ENCODE measurements around the gene LRP1. TPM values are rescaled to one million over a fixed set of nuclear protein-coding genes. Genes with fewer than 3 reads are reported as not detected.
A peak's percentile ranks its signal among the peaks of the same experiment; 100 is the strongest.

The LRP1 gene
- total RNA-seq, 1 experiment from 2014 or later, result 58.6 TPM

- Histone ChIP-seq H3K4me1 (peaks cover 9% of the 10 kb centered on the region; the same call in 1 of the 2 replicates), H3K4me3 (no peak overlapping the region), H3K27me3 (no peaks in the 10 kb centered on the region), H3K9me3 (replicated peaks) (no peaks in the 10 kb centered on the region), H3K27ac (no peak overlapping the region), H3K36me3 (no peaks in the 10 kb centered on the region)
- no peak for DNase-seq
These were observed 43.4 kb downstream of the LRP1 start for GRCh38 chr12:57171668-57172067.

- no peaks in the 10 kb centered on the region for H3K27me3 ChIP-seq
- peak; percentile 83 to 92 for DNase-seq
- no peaks in the 10 kb centered on the region for H3K9me3 ChIP-seq (replicated peaks)
- no peak overlapping the region for H3K27ac ChIP-seq
- H3K4me1 ChIP-seq, result peaks cover 9% of the 10 kb centered on the region; the same call in 1 of the 2 replicates
- H3K36me3 ChIP-seq, result no peaks in the 10 kb centered on the region
- H3K4me3 ChIP-seq, result no peak overlapping the region
These were observed 44.8 kb downstream of the LRP1 start for GRCh38 chr12:57173089-57173488.

DNA sequence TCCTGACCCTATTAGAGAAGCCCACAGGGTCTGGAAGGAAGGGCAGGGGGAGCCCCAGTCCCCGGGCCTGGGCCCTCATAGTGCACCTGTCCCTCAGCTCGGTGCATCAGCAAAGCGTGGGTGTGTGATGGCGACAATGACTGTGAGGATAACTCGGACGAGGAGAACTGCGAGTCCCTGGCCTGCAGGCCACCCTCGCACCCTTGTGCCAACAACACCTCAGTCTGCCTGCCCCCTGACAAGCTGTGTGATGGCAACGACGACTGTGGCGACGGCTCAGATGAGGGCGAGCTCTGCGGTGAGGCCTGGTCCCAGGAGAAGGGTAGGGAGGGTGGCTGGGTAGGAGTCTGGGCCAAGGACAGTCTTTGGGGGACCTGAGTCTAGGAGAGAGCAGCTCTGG, 45.4 kb downstream of the LRP1 start:
- H3K36me3 ChIP-seq, result no peaks in the 10 kb centered on the region
- peaks cover 9% of the 10 kb centered on the region; the same call in 1 of the 2 replicates for H3K4me1 ChIP-seq
- no peaks in the 10 kb centered on the region for H3K27me3 ChIP-seq
- no peak overlapping the region for H3K27ac ChIP-seq
- no peaks in the 10 kb centered on the region for H3K9me3 ChIP-seq (replicated peaks)
- DNase-seq, result no peak
- H3K4me3 ChIP-seq, result no peak overlapping the region

- Histone ChIP-seq H3K27ac (no peak overlapping the region), H3K27me3 (no peaks in the 10 kb centered on the region), H3K4me1 (no peaks in the 10 kb centered on the region), H3K9me3 (replicated peaks) (no peaks in the 10 kb centered on the region), H3K4me3 (no peak overlapping the region), H3K36me3 (no peaks in the 10 kb centered on the region)
- peak; percentile 95 to 96 for DNase-seq
These were observed 47.3 kb downstream of the LRP1 start for GRCh38 chr12:57175428-57176138.

- H3K9me3 ChIP-seq (replicated peaks), result no peaks in the 10 kb centered on the region
- no peak overlapping the region for H3K4me3 ChIP-seq
- H3K36me3 ChIP-seq, result no peaks in the 10 kb centered on the region
- no peak overlapping the region for H3K27ac ChIP-seq
- H3K4me1 ChIP-seq, result no peaks in the 10 kb centered on the region
- no peak for DNase-seq
- no peaks in the 10 kb centered on the region for H3K27me3 ChIP-seq
These were observed 47.8 kb downstream of the LRP1 start for GRCh38 chr12:57176139-57176477.

DNA sequence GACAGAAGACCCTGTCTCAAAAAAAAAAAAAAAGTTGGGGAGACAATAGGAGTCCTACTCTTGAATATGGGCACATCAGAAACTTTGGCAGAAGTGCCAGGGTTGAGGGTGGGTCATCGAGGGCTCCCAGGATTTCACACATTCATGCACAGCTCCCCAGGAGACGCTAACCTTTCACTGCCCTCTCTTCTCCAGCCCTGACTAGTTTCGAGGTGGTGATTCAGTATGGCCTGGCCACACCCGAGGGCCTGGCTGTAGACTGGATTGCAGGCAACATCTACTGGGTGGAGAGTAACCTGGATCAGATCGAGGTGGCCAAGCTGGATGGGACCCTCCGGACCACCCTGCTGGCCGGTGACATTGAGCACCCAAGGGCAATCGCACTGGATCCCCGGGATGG, 48.6 kb downstream of the LRP1 start:
- H3K9me3 ChIP-seq (replicated peaks), result no peaks in the 10 kb centered on the region
- H3K4me3 ChIP-seq, result no peak overlapping the region
- H3K4me1 ChIP-seq, result no peaks in the 10 kb centered on the region
- no peaks in the 10 kb centered on the region for H3K36me3 ChIP-seq
- DNase-seq, result no peak
- no peaks in the 10 kb centered on the region for H3K27me3 ChIP-seq
- no peak overlapping the region for H3K27ac ChIP-seq

DNA sequence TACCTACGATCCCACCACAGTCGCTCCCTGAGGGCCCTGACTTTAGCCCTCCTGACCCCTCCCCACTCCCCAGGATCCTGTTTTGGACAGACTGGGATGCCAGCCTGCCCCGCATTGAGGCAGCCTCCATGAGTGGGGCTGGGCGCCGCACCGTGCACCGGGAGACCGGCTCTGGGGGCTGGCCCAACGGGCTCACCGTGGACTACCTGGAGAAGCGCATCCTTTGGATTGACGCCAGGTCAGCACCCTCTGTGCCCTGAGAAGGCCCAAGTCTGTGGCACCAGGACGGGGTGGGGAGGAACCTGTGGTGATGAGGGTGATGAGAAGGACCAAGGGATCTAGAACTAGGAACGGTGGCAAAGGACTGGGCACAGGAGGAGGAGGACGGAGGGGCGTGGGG, 49.1 kb downstream of the LRP1 start:
- no peak overlapping the region for H3K27ac ChIP-seq
- DNase-seq, result no peak

DNA sequence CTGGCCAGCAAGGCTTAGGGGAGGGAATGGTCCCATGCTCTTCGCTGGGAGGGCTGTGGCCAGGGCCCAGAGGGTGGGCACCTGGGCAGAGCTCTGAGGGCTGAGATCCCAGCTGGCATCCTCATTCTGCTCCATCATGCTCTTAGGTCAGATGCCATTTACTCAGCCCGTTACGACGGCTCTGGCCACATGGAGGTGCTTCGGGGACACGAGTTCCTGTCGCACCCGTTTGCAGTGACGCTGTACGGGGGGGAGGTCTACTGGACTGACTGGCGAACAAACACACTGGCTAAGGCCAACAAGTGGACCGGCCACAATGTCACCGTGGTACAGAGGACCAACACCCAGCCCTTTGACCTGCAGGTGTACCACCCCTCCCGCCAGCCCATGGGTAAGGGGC, 49.9 kb downstream of the LRP1 start:
- Histone ChIP-seq H3K36me3 (no peaks in the 10 kb centered on the region), H3K27me3 (no peaks in the 10 kb centered on the region), H3K4me1 (no peaks in the 10 kb centered on the region), H3K27ac (no peak overlapping the region), H3K9me3 (replicated peaks) (no peaks in the 10 kb centered on the region), H3K4me3 (no peak overlapping the region)
- no peak for DNase-seq

More for the DNA sequence above, 49.1 kb downstream of the LRP1 start:
- Histone ChIP-seq H3K4me3 (no peak overlapping the region), H3K4me1 (no peaks in the 10 kb centered on the region), H3K9me3 (replicated peaks) (no peaks in the 10 kb centered on the region), H3K27me3 (no peaks in the 10 kb centered on the region), H3K36me3 (no peaks in the 10 kb centered on the region)

DNA sequence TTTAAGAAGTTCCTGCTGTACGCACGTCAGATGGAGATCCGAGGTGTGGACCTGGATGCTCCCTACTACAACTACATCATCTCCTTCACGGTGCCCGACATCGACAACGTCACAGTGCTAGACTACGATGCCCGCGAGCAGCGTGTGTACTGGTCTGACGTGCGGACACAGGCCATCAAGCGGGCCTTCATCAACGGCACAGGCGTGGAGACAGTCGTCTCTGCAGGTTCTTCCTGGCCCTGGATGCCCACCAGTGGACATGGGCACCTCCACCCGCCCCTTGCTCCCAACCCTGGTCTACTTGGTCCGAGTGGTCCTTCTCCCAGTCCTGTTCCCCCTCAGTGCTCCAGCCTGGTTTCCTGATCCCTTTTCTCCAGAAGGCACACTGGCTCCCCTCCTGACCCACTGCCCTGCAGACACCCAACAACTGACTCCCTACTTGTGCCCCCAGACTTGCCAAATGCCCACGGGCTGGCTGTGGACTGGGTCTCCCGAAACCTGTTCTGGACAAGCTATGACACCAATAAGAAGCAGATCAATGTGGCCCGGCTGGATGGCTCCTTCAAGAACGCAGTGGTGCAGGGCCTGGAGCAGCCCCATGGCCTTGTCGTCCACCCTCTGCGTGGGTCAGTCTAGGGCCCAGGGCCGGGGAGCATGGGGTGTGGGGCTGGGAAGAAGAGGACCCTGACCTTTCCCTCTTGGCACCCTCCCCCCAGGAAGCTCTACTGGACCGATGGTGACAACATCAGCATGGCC, 51.2 kb downstream of the LRP1 start:
- H3K27me3 ChIP-seq, result no peaks in the 10 kb centered on the region
- H3K36me3 ChIP-seq, result no peaks in the 10 kb centered on the region
- no peaks in the 10 kb centered on the region for H3K4me1 ChIP-seq
- H3K27ac ChIP-seq, result no peak overlapping the region
- no peak overlapping the region for H3K4me3 ChIP-seq
- no peaks in the 10 kb centered on the region for H3K9me3 ChIP-seq (replicated peaks)
- DNase-seq, result no peak

DNA sequence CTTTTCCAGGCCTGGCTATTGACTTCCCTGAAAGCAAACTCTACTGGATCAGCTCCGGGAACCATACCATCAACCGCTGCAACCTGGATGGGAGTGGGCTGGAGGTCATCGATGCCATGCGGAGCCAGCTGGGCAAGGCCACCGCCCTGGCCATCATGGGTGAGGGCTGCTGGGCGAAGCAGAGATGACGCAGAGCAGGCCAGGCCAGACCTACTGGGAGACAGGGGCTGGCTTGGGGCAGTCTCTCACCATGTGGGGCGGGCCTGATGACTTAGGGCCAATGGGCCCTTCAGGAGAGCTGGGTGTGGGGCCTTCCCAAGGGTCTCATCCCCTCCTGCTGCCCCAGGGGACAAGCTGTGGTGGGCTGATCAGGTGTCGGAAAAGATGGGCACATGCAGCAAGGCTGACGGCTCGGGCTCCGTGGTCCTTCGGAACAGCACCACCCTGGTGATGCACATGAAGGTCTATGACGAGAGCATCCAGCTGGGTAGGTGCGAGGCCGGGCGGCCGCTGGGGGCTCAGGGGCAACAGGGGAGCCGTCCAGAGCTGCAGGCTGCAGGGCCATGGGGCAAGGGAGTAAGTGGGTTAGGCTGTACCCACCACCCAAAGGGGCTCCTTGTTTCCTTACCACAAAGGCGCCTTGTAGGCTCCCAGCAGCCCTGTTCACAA, 52.2 kb downstream of the LRP1 start:
- Histone ChIP-seq H3K4me1 (no peaks in the 10 kb centered on the region), H3K9me3 (replicated peaks) (no peaks in the 10 kb centered on the region), H3K27ac (no peak overlapping the region), H3K27me3 (no peaks in the 10 kb centered on the region), H3K4me3 (no peak overlapping the region), H3K36me3 (no peaks in the 10 kb centered on the region)
- no peak for DNase-seq

DNA sequence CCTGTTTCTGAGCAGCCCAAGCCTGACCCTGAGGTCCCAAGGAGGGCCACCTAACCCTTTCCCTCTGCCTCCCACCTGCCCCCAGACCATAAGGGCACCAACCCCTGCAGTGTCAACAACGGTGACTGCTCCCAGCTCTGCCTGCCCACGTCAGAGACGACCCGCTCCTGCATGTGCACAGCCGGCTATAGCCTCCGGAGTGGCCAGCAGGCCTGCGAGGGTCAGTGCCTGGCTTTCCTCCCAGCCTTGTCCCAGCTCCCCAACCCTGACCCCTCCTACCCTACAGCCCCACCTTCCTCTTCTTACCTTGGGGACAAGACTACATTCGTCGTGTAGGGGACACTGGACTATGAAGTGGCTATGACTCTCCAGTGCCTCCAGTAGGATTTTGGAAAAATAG, 52.8 kb downstream of the LRP1 start:
- no peak for DNase-seq
- Histone ChIP-seq H3K27me3 (no peaks in the 10 kb centered on the region), H3K9me3 (replicated peaks) (no peaks in the 10 kb centered on the region), H3K36me3 (no peaks in the 10 kb centered on the region), H3K4me1 (no peaks in the 10 kb centered on the region), H3K27ac (no peak overlapping the region), H3K4me3 (no peak overlapping the region)

DNA sequence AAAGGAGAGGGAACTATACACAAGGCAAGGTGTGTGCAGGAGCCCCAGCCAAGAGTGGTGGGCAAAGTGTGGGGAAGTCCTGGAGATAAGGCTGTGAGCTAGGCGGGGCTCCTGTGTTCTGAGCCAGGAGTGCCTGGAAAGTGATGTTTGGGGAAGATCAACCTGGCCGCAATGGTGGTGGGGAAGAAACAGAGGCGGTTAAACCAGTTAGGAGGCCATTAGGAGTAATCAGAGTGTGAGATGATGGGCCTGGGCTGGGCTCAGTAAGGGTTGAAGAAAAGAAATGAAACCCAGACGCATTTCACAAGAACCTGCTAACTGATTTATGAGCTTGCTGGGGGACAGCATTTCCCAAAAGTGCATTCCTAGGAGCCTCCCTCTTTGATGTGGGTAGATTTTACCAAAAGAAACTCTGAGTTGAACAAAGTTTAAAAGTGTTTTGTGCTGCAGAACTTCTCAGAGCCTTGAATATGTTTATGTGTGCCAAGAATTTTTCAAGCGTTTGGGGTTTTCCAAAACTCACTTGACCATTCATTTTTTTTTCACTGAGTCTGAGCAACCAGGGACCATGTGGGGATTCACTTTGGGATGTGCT, 53.4 kb downstream of the LRP1 start:
- no peaks in the 10 kb centered on the region for H3K36me3 ChIP-seq
- DNase-seq, result no peak
- H3K27ac ChIP-seq, result no peak overlapping the region
- H3K27me3 ChIP-seq, result no peaks in the 10 kb centered on the region
- H3K9me3 ChIP-seq (replicated peaks), result no peaks in the 10 kb centered on the region
- H3K4me3 ChIP-seq, result no peak overlapping the region
- H3K4me1 ChIP-seq, result no peaks in the 10 kb centered on the region

GRCh38 chr12:57182918-57183575, 54.8 kb downstream of the LRP1 start:
- DNase-seq, result peak; percentile 98 to 100
- no peaks in the 10 kb centered on the region for H3K36me3 ChIP-seq
- H3K27me3 ChIP-seq, result no peaks in the 10 kb centered on the region
- H3K4me1 ChIP-seq, result peaks cover 8% of the 10 kb centered on the region; the same call in 1 of the 2 replicates
- no peak overlapping the region for H3K27ac ChIP-seq
- no peaks in the 10 kb centered on the region for H3K9me3 ChIP-seq (replicated peaks)
- H3K4me3 ChIP-seq, result no peak overlapping the region

- Histone ChIP-seq H3K4me1 (peaks cover 9% of the 10 kb centered on the region; the same call in 1 of the 2 replicates), H3K4me3 (no peak overlapping the region), H3K27me3 (no peaks in the 10 kb centered on the region), H3K27ac (no peak overlapping the region), H3K36me3 (no peaks in the 10 kb centered on the region), H3K9me3 (replicated peaks) (no peaks in the 10 kb centered on the region)
- DNase-seq, result no peak
These were observed 55.8 kb downstream of the LRP1 start for GRCh38 chr12:57183939-57184725.
